ENCODE results near the gene PUM2.

DNA sequence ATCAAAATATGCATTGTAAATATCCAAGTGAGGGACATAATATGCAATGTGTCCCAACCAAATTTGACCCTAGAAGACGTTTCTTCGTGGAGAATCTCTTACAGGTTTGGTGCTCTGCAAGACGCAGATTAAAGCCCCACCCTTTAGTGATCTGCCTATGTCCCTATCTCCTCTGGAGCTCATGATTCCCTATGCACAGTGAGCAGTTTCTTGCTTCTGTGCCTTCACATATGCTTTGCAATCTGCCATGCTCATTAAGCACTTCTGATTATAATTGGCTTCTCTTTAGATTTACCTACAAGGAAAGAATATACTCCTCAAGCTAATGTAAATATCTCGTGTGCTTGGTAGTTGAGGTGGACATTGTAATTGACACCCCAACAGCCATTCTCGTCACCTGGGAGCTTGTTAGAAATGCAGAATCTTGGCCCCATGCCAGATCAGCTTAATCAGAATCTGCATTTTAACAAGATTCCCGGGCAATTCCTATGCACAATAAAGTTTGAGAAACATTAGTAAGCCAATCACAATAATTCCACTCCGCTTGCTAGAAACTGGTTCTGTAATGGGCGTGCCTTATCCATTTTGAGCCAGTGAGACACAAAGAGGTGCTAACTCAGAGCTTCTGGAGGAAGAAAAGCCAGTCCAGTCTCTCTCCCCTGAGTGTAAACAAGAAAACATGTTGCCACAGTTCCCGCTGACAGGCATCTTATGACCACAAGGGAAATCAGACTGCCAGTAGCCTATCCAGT is 2.8 kb upstream of the PUM2 start:
- TF ChIP-seq, protein P1, sequence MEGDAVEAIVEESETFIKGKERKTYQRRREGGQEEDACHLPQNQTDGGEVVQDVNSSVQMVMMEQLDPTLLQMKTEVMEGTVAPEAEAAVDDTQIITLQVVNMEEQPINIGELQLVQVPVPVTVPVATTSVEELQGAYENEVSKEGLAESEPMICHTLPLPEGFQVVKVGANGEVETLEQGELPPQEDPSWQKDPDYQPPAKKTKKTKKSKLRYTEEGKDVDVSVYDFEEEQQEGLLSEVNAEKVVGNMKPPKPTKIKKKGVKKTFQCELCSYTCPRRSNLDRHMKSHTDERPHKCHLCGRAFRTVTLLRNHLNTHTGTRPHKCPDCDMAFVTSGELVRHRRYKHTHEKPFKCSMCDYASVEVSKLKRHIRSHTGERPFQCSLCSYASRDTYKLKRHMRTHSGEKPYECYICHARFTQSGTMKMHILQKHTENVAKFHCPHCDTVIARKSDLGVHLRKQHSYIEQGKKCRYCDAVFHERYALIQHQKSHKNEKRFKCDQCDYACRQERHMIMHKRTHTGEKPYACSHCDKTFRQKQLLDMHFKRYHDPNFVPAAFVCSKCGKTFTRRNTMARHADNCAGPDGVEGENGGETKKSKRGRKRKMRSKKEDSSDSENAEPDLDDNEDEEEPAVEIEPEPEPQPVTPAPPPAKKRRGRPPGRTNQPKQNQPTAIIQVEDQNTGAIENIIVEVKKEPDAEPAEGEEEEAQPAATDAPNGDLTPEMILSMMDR (conservative IDR thresholded peaks at IDR 0.05; ENCODE audit: low read depth, low read length) = no peak
- no peak for TF ChIP-seq EZH2 (IDR thresholded peaks at IDR 0.05; ENCODE audit: borderline replicate concordance, low read depth, low read length, poor library complexity, severe bottlenecking)

Data from A673 (cell line).